ENCODE data around the gene ZNF19.
A peak's percentile ranks its signal among the peaks of the same experiment; 100 is the strongest.

ZNF19 gene

DNA sequence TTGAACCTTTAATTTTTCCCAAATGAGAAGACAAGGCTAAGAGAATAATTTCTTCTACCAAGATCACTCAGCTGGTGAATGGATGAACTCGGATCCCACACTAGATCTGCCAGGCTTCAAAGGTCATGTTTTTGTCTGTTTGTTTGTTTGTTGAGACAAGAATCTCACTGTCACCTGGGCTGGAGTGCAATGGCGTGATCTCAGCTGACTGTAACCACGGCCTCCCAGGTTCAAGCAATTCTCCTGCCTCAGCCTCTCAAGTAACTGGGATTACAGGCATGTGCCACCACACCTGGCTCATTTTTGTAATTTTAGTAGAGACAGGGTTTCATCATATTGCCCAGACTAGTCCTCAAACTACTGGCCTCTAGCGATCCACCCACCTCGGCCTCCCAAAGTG is 6.6 kb downstream of the ZNF19 start:
- Histone ChIP-seq H3K36me3 (ENCODE audit: control insufficient read depth, insufficient read depth, low read length) (no peaks in the 10 kb centered on the region), H3K27me3 (ENCODE audit: control insufficient read depth, insufficient read depth, low read length) (no peaks in the 10 kb centered on the region)

DNA sequence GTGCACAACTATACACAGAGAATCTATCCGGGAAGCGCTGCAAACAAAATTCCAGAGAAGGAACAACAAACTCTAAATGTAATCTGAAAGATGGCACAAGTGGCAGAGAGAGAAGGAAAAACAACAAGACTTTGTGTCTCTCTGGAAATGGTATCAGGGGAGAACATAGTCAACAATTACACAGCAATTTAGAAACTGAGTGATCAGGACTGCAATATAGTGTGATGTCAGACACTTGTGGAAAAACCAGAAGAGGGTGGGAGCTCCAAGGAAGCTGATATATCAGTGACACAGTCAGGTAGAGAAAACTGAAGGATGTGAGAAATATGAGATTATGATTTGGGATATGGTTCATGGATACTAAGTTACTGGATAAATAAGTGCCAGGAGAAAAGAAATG is 8.2 kb downstream of the ZNF19 start:
- Histone ChIP-seq H3K9ac (ENCODE audit: low read length) (no peak overlapping the region), H3K9me3 (ENCODE audit: control insufficient read depth, low read length) (no peaks in the 10 kb centered on the region), H3K27me3 (ENCODE audit: control insufficient read depth, insufficient read depth, low read length) (no peaks in the 10 kb centered on the region), H3K4me3 (ENCODE audit: low read length) (no peak overlapping the region), H3K36me3 (ENCODE audit: control insufficient read depth, insufficient read depth, low read length) (no peaks in the 10 kb centered on the region), H3K4me1 (ENCODE audit: control insufficient read depth, insufficient read depth, low read length) (no peaks in the 10 kb centered on the region)

More for the DNA sequence above, 6.6 kb downstream of the ZNF19 start:
- no peaks in the 10 kb centered on the region for H3K4me1 ChIP-seq (ENCODE audit: control insufficient read depth, insufficient read depth, low read length)
- no peak overlapping the region for H3K9ac ChIP-seq (ENCODE audit: low read length)
- H3K9me3 ChIP-seq (ENCODE audit: control insufficient read depth, low read length), result no peaks in the 10 kb centered on the region
- H3K4me3 ChIP-seq (ENCODE audit: low read length), result no peak overlapping the region

DNA sequence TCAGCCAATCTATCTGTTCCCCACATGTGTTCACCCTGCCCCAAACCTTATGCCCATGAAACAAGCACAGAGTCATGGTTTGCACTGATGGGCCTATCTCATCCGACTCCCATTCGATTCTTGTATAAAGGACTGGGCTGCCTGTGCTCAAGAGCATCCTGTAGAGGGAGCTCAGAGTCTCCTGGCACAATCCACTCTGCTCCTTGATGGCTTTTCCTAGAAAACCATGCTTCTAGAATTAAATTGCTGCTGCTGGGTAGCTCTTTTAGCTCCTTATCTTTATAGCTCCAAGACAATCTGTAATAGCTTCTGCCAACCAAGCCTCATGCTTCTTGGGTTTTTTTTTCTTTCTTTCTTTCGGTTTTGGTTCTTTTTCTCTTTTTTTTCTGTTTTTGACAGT is 9.7 kb downstream of the ZNF19 start:
- H3K9me3 ChIP-seq (ENCODE audit: control insufficient read depth, low read length), result no peaks in the 10 kb centered on the region
- no peaks in the 10 kb centered on the region for H3K27me3 ChIP-seq (ENCODE audit: control insufficient read depth, insufficient read depth, low read length)
- H3K36me3 ChIP-seq (ENCODE audit: control insufficient read depth, insufficient read depth, low read length), result no peaks in the 10 kb centered on the region
- no peak overlapping the region for H3K4me3 ChIP-seq (ENCODE audit: low read length)
- H3K9ac ChIP-seq (ENCODE audit: low read length), result no peak overlapping the region
- H3K4me1 ChIP-seq (ENCODE audit: control insufficient read depth, insufficient read depth, low read length), result no peaks in the 10 kb centered on the region

DNA sequence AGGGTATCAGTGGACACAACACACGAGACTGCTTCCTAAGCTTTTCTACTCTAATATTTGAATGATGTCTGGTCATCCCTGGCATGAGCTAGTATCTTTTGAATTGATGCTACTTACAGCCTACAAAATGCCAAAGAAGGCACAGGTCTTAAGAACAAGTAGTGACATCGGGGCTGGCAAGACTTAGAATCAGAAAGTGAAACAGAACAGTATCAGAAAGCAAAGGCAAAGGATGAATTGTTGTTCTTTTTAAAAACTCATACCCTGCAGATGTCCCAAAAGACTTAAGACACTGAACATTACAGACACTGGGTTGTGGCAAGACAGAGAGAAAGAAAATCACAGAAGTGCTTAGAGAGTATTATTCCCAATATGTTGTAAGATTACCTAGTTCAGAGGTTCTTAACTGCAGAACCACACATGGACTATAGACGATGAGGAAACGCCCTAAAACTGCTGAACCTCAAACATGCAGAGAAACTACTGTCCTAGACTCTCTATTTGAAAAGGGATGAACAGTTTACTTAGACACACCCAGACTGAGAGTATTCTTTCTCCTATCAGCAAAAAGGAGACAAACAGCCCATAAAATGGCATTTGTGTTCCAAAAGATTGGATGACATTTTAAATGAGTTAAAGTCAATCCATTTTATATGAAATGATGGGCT is 12.5 kb downstream of the ZNF19 start:
- no peaks in the 10 kb centered on the region for H3K27me3 ChIP-seq (ENCODE audit: control insufficient read depth, insufficient read depth, low read length)
- no peaks in the 10 kb centered on the region for H3K4me1 ChIP-seq (ENCODE audit: control insufficient read depth, insufficient read depth, low read length)
- no peak overlapping the region for H3K9ac ChIP-seq (ENCODE audit: low read length)
- no peaks in the 10 kb centered on the region for H3K36me3 ChIP-seq (ENCODE audit: control insufficient read depth, insufficient read depth, low read length)
- H3K9me3 ChIP-seq (ENCODE audit: control insufficient read depth, low read length), result no peaks in the 10 kb centered on the region
- no peak overlapping the region for H3K4me3 ChIP-seq (ENCODE audit: low read length)

DNA sequence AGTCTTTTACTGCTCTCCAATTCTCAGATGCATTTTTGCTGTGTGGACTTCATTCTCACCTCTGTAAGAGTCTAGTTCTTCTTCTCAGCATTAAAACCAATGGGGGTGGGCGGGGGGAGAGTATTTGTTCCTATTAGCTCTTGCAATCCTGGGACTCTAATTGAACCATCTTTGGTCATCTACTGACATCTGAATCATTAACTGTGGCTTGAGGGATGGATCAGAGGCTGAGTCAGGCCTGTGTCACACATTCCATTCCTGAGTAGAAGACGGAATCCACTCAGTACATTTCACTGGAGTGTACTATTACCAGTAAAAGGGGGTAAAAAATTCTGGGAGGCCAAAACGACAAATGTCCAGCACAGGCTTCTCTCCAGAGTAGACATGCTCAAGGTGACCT is 14.3 kb downstream of the ZNF19 start:
- Histone ChIP-seq H3K36me3 (ENCODE audit: control insufficient read depth, insufficient read depth, low read length) (no peaks in the 10 kb centered on the region), H3K27me3 (ENCODE audit: control insufficient read depth, insufficient read depth, low read length) (no peaks in the 10 kb centered on the region), H3K4me3 (ENCODE audit: low read length) (no peak overlapping the region), H3K4me1 (ENCODE audit: control insufficient read depth, insufficient read depth, low read length) (no peaks in the 10 kb centered on the region), H3K9me3 (ENCODE audit: control insufficient read depth, low read length) (no peaks in the 10 kb centered on the region), H3K9ac (ENCODE audit: low read length) (no peak overlapping the region)

DNA sequence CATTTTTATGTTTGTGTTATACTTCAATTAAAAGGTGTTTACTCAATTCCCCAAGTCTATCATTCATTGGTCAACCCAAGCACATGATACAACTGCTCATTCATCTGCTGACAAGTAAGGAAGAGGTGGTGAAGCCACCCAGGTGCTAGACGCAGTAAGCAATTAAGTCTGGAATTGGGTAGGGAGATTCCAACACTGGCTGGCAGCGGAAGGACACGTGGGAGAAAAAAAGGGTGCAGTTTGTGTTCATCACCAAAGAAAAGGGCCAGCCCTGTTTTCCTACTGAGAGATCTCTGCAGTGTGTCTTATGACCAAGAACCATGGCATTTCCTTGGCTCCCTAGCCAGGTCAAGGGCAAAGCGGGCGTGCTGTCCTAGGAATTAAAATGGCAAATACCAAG is 15.2 kb downstream of the ZNF19 start:
- H3K4me3 ChIP-seq (ENCODE audit: low read length), result no peak overlapping the region
- H3K27me3 ChIP-seq (ENCODE audit: control insufficient read depth, insufficient read depth, low read length), result no peaks in the 10 kb centered on the region
- H3K4me1 ChIP-seq (ENCODE audit: control insufficient read depth, insufficient read depth, low read length), result no peaks in the 10 kb centered on the region
- H3K36me3 ChIP-seq (ENCODE audit: control insufficient read depth, insufficient read depth, low read length), result no peaks in the 10 kb centered on the region
- no peaks in the 10 kb centered on the region for H3K9me3 ChIP-seq (ENCODE audit: control insufficient read depth, low read length)
- H3K9ac ChIP-seq (ENCODE audit: low read length), result no peak overlapping the region

DNA sequence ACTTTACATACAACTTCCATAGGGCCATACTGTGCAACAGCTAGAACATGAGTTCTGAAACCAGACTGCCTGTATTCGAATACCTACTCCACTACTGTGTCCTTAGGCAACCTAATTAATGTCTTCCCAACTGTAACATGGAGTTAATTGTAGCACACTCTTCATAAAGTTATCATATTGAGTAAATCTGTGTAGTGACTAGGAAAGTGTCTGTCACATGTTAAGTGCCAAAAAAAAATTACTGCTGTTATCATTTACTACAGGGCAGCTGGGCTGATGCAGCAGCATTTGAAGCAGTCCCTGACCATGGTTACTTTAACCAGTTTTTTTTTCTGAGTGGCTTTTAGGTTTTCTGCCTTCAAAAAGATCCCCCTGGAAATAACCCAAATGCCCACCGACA is 16.2 kb downstream of the ZNF19 start:
- Histone ChIP-seq H3K27me3 (ENCODE audit: control insufficient read depth, insufficient read depth, low read length) (no peaks in the 10 kb centered on the region), H3K9me3 (ENCODE audit: control insufficient read depth, low read length) (no peaks in the 10 kb centered on the region), H3K36me3 (ENCODE audit: control insufficient read depth, insufficient read depth, low read length) (no peaks in the 10 kb centered on the region), H3K4me1 (ENCODE audit: control insufficient read depth, insufficient read depth, low read length) (no peaks in the 10 kb centered on the region), H3K9ac (ENCODE audit: low read length) (no peak overlapping the region), H3K4me3 (ENCODE audit: low read length) (no peak overlapping the region)

DNA sequence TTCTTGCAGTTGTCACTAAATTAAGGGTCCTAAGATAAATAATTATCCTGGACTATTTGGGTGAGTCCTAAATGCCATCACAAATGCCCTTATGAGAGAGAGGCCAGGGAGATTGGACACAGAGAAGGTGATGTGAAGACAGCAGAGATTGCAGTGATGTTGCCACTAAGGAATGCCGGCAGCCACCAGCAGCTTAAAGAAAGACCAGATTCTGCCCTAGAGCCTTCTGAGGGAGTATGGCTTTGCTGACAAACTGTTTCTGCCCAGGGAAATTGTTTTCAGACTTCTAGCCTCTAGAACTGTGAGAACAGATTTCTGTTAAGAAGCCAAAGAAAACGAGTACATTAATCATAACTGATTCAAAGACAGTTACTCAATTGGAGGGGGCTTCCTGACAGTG is 17.1 kb downstream of the ZNF19 start:
- no peaks in the 10 kb centered on the region for H3K36me3 ChIP-seq (ENCODE audit: control insufficient read depth, insufficient read depth, low read length)

DNA sequence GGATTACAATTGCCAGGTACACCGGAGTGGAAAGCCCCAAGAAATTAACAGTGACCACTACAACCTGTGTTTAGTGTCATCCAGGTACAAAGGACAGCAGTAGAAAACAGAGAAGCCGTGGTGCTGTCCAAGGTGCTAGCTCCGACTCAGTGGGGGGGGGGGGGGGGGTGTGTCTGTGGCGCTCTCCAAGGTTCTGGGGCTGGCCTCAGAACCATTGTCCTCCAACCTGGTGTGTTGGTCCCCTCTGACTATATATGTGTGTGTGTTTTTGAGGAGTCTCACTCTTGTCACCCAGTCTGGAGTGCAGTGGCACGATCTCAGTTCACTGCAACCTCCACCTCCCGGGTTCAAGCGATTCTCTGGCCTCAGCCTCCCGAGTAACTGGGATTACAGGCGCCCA is 21.3 kb downstream of the ZNF19 start:
- H3K9ac ChIP-seq (ENCODE audit: low read length), result no peak overlapping the region
- no peaks in the 10 kb centered on the region for H3K36me3 ChIP-seq (ENCODE audit: control insufficient read depth, insufficient read depth, low read length)
- no peak overlapping the region for H3K4me3 ChIP-seq (ENCODE audit: low read length)
- no peaks in the 10 kb centered on the region for H3K27me3 ChIP-seq (ENCODE audit: control insufficient read depth, insufficient read depth, low read length)
- no peaks in the 10 kb centered on the region for H3K9me3 ChIP-seq (ENCODE audit: control insufficient read depth, low read length)
- no peaks in the 10 kb centered on the region for H3K4me1 ChIP-seq (ENCODE audit: control insufficient read depth, insufficient read depth, low read length)

More for the DNA sequence above, 17.1 kb downstream of the ZNF19 start:
- no peak overlapping the region for H3K4me3 ChIP-seq (ENCODE audit: low read length)
- H3K27me3 ChIP-seq (ENCODE audit: control insufficient read depth, insufficient read depth, low read length), result no peaks in the 10 kb centered on the region
- H3K9ac ChIP-seq (ENCODE audit: low read length), result no peak overlapping the region
- no peaks in the 10 kb centered on the region for H3K4me1 ChIP-seq (ENCODE audit: control insufficient read depth, insufficient read depth, low read length)
- H3K9me3 ChIP-seq (ENCODE audit: control insufficient read depth, low read length), result no peaks in the 10 kb centered on the region

DNA sequence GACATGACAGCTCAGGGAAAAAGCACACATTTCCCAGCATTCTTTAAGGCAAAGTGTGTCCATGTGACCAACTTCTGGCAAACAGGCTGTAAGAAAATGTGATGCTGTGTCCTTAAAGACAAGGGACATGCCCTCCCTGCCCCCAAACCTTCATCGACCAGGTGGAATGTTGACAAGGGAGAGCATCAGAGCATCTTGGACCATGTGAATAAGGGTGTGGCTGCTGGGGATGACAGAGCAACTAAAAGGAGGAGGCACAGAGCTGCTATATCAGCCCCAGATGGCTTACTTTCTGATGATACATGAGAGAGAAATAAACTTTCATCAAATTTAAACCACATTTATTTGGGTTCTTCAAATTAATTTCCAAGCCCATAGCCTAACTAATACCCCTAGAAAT is 24.9 kb downstream of the ZNF19 start:
- H3K27me3 ChIP-seq (ENCODE audit: control insufficient read depth, insufficient read depth, low read length), result no peaks in the 10 kb centered on the region
- no peaks in the 10 kb centered on the region for H3K36me3 ChIP-seq (ENCODE audit: control insufficient read depth, insufficient read depth, low read length)
- no peak overlapping the region for H3K9ac ChIP-seq (ENCODE audit: low read length)
- H3K9me3 ChIP-seq (ENCODE audit: control insufficient read depth, low read length), result no peaks in the 10 kb centered on the region
- H3K4me1 ChIP-seq (ENCODE audit: control insufficient read depth, insufficient read depth, low read length), result no peaks in the 10 kb centered on the region
- no peak overlapping the region for H3K4me3 ChIP-seq (ENCODE audit: low read length)

DNA sequence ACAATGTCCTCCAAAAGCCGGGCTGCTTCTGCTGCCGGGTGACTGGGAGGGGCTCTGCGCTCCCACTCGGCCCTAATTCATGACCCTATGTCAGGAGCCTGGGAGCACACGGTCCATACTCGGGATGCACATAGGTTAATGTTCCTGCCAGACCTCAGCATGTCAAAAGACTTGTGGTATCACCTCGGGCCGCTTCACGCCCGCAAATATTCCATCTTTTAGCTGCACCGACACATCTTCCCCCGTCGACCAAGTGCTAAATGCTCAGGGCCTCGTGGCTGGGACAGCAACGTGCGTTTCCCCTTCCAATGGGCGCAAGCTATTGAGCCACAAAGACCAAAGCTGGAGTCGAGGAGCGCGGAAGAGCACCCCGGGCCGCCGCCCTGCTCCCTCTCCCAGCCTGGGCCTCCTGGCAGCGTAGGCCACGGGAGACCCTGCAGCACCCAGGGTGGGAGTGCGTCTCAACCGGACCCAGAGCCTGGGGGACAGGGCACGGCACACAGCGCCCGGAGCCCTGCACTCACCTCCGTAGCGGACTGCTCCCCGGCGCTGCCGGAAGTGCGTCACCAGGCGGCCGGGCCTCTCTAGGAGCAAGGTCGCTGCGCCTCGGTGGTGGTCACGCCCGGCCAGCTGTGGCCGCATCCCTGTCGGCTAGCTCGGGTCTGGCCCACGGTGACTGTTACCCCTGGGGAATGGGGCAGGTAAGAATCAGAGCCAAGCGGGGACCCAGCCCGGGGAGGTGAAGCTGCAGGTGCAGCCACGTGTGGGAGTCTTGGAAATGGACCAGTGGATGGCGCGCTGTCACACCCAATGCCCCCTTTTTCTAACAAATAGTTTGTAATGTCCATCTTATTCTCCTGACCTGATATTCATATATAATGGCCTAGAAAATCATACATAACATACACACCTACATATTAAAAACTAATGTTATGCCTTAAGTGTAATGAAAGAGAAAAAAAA is 27.2 kb downstream of the ZNF19 start, which contains the start of gene ZNF23:
Gene ZNF23, minus strand, starts transcription at position 562 of the 963 bp plus-strand sequence. CDS start 5,451 bp downstream, outside the sequence.
- H3K9ac ChIP-seq (ENCODE audit: low read length), result peak within 1 kb of the TSS; percentile 87
- no peaks in the 10 kb centered on the region for H3K4me1 ChIP-seq (ENCODE audit: control insufficient read depth, insufficient read depth, low read length)
- H3K36me3 ChIP-seq (ENCODE audit: control insufficient read depth, insufficient read depth, low read length), result no peaks in the 10 kb centered on the region
- H3K4me3 ChIP-seq (ENCODE audit: low read length), result peak within 1 kb of the TSS; percentile 97
- no peaks in the 10 kb centered on the region for H3K27me3 ChIP-seq (ENCODE audit: control insufficient read depth, insufficient read depth, low read length)
- no peaks in the 10 kb centered on the region for H3K9me3 ChIP-seq (ENCODE audit: control insufficient read depth, low read length)

DNA sequence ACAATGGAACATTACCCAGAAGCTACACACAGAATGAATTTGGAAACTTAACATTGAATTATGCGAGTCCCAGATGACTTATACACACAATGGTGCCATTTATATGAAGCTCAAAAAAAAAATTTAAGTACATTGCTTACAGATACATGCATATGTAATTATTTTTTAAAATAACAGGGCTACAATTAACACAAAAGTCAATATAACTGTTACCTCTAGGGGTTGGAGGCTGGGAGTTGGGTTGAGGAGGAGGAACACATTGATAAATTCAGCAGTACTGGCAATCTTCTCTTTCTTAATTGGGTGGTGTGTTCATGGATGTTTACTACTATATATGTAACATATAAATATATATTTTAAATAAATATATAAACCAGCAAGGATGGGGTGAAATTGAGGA is 28.2 kb downstream of the ZNF19 start:
- no peak overlapping the region for H3K9ac ChIP-seq (ENCODE audit: low read length)
- H3K4me1 ChIP-seq (ENCODE audit: control insufficient read depth, insufficient read depth, low read length), result no peaks in the 10 kb centered on the region
- H3K36me3 ChIP-seq (ENCODE audit: control insufficient read depth, insufficient read depth, low read length), result no peaks in the 10 kb centered on the region
- H3K9me3 ChIP-seq (ENCODE audit: control insufficient read depth, low read length), result no peaks in the 10 kb centered on the region
- no peak overlapping the region for H3K4me3 ChIP-seq (ENCODE audit: low read length)
- H3K27me3 ChIP-seq (ENCODE audit: control insufficient read depth, insufficient read depth, low read length), result no peaks in the 10 kb centered on the region

Data from mucosa of stomach (tissue), 1 donor.